ENCODE data around the gene CYP51A1.
A peak's percentile ranks its signal among the peaks of the same experiment; 100 is the strongest.
"Not testable (repeated sequence)": the region's sequence is repeated elsewhere in the genome, so short reads cannot be mapped to it uniquely, and the experiment has no call there.

Gene CYP51A1

DNA sequence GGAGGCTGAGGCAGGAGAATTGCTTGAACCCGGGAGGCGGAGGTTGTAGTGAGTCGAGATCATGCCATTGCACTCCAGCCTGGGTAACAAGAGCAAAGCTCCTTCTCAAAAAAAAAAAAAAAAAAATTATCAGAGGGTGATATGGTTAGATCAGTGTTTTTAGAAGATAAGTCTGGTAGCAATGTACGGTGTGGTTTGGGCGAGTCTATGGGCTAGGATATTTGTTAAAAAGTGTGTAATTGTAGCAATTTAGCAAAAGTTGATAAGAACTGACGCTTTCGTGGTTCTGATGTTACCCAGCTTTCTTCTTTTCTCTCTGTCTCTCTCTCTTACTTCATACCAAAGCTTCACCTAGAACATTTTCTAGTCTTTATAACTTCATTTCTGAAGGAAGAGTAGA is 6.9 kb upstream of the CYP51A1 start:
- H3K27me3 Mint-ChIP-seq (ENCODE audit: low read depth) = peaks cover 6% of the 10 kb centered on the region
- no peaks in the 10 kb centered on the region for H3K36me3 Mint-ChIP-seq (ENCODE audit: low read depth)
- no peak overlapping the region for H3K27ac Mint-ChIP-seq
- H3K9me3 Mint-ChIP-seq = peaks cover 10% of the 10 kb centered on the region
- H3K4me1 Mint-ChIP-seq (ENCODE audit: low read depth) = peaks cover 7% of the 10 kb centered on the region
- no peak overlapping the region for H3K4me3 Mint-ChIP-seq
- DNase-seq (ENCODE audit: low spot score) = no peak

DNA sequence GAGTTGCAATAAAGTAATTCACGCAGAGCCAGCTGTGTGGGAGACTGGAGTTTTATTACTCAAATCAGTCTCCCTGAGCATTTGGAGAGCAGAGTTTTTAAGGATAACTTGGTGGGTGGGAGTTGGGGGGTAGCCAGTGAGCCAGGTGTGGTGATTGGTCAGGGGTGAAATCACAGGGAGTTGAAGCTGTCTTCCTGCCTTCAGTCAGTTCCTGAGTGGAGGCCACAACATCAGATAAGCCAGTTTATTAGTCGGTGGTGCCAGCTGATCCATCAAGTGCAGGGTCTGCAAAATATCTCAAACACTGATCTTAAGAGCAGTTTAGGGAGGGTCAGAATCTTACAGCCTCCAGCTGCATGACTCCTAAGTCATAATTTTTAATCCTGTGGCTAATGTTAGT is 3.3 kb upstream of the CYP51A1 start:
- Mint-ChIP-seq H3K9me3 (peaks cover 10% of the 10 kb centered on the region), H3K4me3 (no peak overlapping the region), H3K27ac (no peak overlapping the region), H3K27me3 (ENCODE audit: low read depth) (peaks cover 5% of the 10 kb centered on the region), H3K36me3 (ENCODE audit: low read depth) (peaks cover 4% of the 10 kb centered on the region), H3K4me1 (ENCODE audit: low read depth) (peaks cover 24% of the 10 kb centered on the region)
- DNase-seq (ENCODE audit: low spot score) = no peak

DNA sequence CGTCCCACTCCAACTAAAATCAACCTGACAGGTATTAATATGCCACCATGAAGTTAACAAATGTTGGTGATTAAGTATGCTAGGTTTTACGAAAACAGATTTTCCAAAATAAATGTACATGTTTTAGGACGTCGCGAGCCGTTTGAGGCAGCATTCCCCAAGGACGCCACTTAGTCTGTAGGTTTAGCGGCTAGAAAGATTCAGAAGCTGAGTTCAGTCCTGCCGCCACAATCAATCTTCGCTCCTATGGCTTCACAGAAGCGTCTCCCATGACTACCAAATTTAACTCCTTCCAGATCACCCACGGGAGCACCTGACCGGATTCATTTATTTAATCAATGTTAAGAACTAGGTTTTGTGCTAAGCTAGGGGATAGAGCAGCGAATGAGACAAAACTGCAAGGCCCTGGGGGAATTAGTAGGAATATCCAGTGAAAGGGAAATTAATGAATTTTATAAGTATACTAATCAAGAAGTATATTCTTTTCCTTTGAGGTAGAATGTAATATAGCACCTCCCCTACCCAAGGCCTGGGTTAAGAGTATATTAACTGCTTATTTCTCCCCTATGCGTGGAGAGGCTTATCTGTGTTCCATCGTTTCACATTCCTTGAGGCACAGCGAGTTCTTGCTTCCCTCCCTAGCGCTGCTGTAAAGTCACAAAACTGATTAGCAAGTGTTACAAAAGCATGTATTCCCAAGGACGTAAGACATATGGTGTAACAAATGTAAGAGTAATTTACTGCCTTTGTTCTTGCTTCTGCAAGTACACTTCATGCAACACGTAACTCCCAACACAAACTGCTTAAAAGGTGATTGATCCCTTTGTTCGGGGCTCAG is 994 bp upstream of the CYP51A1 start:
- DNase-seq (ENCODE audit: low spot score) = peak; percentile 10
- Mint-ChIP-seq H3K36me3 (ENCODE audit: low read depth) (peaks cover 16% of the 10 kb centered on the region), H3K27me3 (ENCODE audit: low read depth) (no peaks in the 10 kb centered on the region), H3K9me3 (peaks cover 6% of the 10 kb centered on the region), H3K4me3 (peak overlapping the region; percentile 92), H3K27ac (peak overlapping the region; percentile 98), H3K4me1 (ENCODE audit: low read depth) (peaks cover 40% of the 10 kb centered on the region)

DNA sequence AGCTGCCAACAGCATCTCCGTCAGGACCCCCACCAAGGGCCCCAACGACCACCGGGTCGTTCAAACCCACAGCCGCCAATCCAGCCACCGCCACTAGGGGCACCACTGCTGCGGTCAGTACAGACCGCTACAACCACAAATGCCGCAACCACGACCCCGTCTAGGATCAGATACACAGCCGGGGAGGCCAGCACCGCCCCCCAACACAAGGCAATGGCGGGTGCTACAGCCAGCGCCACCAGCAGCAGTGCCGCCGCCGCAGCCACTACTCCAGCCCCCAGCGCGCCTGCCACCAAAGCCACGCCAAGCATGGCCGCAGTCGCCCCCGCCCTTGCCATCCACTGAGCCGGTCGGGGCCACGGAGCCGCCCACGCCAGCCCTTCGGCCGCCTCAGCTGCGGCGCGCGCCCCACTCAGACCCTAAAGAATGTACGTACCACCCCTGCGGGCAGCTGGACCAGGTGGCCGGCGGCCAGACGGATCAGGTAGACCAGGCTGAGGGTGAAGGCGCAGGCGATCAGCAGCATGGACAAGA is 473 bp downstream of the CYP51A1 start:
- peaks cover 5% of the 10 kb centered on the region for H3K9me3 Mint-ChIP-seq
- DNase-seq (ENCODE audit: low spot score) = peak; percentile 69
- H3K4me1 Mint-ChIP-seq (ENCODE audit: low read depth) = peaks cover 45% of the 10 kb centered on the region
- peak overlapping the region; percentile 92 for H3K4me3 Mint-ChIP-seq
- no peaks in the 10 kb centered on the region for H3K27me3 Mint-ChIP-seq (ENCODE audit: low read depth)
- H3K27ac Mint-ChIP-seq = peak overlapping the region; percentile 98
- H3K36me3 Mint-ChIP-seq (ENCODE audit: low read depth) = peaks cover 25% of the 10 kb centered on the region

DNA sequence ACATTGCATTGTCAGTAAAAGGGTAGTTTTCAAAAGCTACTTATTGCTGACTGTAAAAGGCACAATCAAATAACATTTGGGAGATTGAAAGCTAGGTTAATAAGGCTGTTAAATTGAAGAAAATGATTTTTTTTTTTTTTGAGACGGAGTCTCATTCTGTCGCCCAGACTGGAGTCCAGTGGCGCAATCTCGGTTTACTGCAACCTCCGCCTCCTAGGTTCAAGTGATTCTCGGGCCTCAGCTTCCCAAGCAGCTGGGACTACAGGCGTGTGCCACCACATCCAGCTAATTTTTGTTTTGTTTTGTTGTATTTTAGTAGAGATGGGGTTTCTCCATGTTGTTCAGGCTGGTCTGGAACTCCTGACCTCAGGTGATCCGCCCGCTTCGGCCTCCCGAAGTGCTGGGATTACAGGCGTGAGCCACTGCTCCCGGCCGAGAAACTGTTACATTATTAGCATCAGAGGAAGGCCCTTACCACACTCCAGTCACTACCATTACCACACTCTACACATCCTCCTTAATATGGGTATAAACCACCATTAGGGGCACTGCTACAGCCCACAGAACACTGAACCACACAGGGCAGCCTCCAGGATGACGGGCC is 1.0 kb downstream of the CYP51A1 start:
- Mint-ChIP-seq H3K27ac (peak overlapping the region; percentile 98), H3K9me3 (no peaks in the 10 kb centered on the region), H3K4me3 (peak overlapping the region; percentile 92), H3K36me3 (ENCODE audit: low read depth) (peaks cover 28% of the 10 kb centered on the region), H3K4me1 (ENCODE audit: low read depth) (peaks cover 43% of the 10 kb centered on the region), H3K27me3 (ENCODE audit: low read depth) (no peaks in the 10 kb centered on the region)
- DNase-seq (ENCODE audit: low spot score) = no peak

DNA sequence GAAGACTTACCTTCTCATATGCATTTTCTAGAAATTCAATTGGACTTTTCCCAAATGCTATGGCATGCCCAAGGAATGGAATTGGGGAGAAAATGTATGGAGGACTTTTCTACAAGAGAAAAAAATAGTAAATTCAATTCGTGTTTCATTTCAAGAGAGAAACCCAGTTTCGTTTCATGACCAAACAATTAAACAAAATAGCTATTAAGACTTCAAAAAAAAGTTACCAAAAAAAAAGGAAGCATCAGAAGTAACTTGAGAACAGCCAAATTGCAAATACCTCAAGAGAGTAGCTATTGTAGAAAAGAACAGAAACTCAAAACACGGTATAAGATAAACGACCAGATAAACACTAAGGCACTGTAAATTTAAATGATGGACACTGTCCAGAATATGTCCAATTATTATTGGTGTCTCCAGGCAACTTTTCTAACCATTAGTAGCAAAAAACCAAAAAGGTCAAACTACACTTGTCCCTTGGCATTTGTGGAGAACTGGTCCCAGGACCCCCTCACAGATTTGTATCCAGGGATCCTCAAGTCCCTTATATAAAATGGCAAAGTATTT is 2.4 kb downstream of the CYP51A1 start:
- Mint-ChIP-seq H3K4me3 (peak overlapping the region; percentile 18), H3K36me3 (ENCODE audit: low read depth) (peaks cover 41% of the 10 kb centered on the region), H3K27me3 (ENCODE audit: low read depth) (no peaks in the 10 kb centered on the region), H3K4me1 (ENCODE audit: low read depth) (peaks cover 39% of the 10 kb centered on the region), H3K27ac (no peak overlapping the region), H3K9me3 (no peaks in the 10 kb centered on the region)
- DNase-seq (ENCODE audit: low spot score) = no peak

DNA sequence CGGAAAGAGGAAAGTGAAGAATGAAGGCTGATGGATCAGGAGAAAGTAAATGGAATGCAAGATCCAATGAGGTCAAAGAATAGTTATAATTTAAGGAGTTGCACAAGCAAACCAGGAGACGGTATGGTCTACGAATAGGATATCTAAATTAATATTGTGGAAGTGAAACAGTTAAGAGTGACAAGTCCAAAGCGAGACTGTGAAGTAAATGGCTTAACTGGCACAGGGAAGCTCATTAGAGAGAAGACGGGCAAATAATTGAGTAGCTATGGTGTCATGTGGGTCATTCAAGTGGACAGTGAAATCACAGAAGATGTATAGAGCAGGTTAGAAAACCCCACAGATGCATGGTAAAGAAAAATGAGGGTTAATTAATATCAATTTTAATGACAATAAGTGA is 3.2 kb downstream of the CYP51A1 start:
- H3K9me3 Mint-ChIP-seq = no peaks in the 10 kb centered on the region
- H3K27ac Mint-ChIP-seq = peak overlapping the region; percentile 5
- peaks cover 44% of the 10 kb centered on the region for H3K4me1 Mint-ChIP-seq (ENCODE audit: low read depth)
- H3K4me3 Mint-ChIP-seq = peak overlapping the region; percentile 1
- H3K27me3 Mint-ChIP-seq (ENCODE audit: low read depth) = no peaks in the 10 kb centered on the region
- peaks cover 48% of the 10 kb centered on the region for H3K36me3 Mint-ChIP-seq (ENCODE audit: low read depth)
- no peak for DNase-seq (ENCODE audit: low spot score)

DNA sequence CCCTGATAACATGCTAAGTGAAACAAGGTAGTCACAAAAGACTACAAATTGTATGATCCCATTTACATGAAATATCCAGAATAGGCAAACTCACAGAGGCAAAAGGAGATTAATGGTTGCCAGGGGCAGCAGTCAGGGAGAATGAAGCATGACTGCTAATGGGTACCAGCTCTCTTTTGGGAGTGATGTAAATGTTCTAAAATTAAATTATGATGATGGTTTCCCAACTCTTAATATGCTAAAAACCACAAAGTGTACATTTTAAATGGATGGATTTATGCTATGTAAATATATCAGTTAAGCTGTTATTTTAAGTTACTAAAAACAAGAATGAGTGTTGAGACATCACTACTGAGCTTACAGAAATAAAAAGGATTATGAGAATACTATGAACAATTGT is 12.6 kb downstream of the CYP51A1 start:
- no peaks in the 10 kb centered on the region for H3K27me3 Mint-ChIP-seq (ENCODE audit: low read depth)
- H3K9me3 Mint-ChIP-seq = peaks cover 5% of the 10 kb centered on the region
- H3K27ac Mint-ChIP-seq = no peak overlapping the region
- no peak overlapping the region for H3K4me3 Mint-ChIP-seq
- peaks cover 20% of the 10 kb centered on the region for H3K4me1 Mint-ChIP-seq (ENCODE audit: low read depth)
- peaks cover 72% of the 10 kb centered on the region for H3K36me3 Mint-ChIP-seq (ENCODE audit: low read depth)
- no peak for DNase-seq (ENCODE audit: low spot score)

DNA sequence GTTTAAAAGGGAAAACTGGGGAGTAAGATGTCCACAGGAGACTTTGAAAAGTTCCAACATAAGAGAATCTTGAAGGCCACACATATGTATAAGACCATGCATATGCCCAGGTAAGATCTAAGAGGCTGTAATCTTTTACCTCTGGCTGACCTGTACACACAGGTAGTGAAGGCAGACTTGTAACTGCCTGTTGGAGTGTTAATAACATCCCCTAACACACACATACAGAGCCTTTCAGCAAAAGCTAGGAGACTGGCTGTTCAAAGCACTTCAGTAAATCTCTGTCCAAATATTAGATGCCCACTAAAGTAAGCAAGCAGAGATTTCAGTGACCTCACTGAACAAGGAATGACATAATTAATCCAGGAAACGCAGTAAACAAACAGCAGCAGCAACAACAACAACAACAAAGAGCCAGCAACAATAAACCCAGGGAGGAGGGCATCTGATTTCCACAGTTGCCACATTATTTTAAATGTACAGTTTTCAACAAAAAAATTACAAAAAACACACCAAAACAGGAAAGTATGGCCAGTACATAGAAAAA is 15.0 kb downstream of the CYP51A1 start:
- peak overlapping the region; percentile 24 for H3K27ac Mint-ChIP-seq
- H3K27me3 Mint-ChIP-seq (ENCODE audit: low read depth) = no peaks in the 10 kb centered on the region
- H3K4me3 Mint-ChIP-seq = no peak overlapping the region
- H3K9me3 Mint-ChIP-seq = peaks cover 5% of the 10 kb centered on the region
- H3K36me3 Mint-ChIP-seq (ENCODE audit: low read depth) = peaks cover 69% of the 10 kb centered on the region
- peaks cover 16% of the 10 kb centered on the region for H3K4me1 Mint-ChIP-seq (ENCODE audit: low read depth)
- no peak for DNase-seq (ENCODE audit: low spot score)

DNA sequence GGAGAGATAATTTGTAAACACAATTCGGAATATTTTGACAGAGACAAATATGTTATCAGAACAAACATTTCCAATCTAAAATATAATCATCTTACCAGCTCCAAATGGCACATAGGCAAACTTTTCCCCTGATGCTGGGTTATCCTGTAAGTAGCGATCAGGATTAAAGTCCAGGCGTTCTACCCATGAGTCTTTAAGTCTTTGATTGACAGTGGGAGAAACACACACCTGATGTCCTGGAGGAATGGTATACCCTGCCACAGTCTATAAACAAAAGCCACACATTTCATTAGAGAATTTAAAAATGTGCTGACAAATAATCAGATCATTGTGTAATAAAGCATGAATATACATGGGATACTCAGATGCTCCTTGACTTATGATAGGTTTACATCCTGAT is 17.3 kb downstream of the CYP51A1 start:
- H3K27me3 Mint-ChIP-seq (ENCODE audit: low read depth) = no peaks in the 10 kb centered on the region
- H3K4me1 Mint-ChIP-seq (ENCODE audit: low read depth) = peaks cover 12% of the 10 kb centered on the region
- H3K36me3 Mint-ChIP-seq (ENCODE audit: low read depth) = peaks cover 65% of the 10 kb centered on the region
- H3K27ac Mint-ChIP-seq = no peak overlapping the region
- H3K9me3 Mint-ChIP-seq = peaks cover 2% of the 10 kb centered on the region
- no peak overlapping the region for H3K4me3 Mint-ChIP-seq
- no peak for DNase-seq (ENCODE audit: low spot score)

DNA sequence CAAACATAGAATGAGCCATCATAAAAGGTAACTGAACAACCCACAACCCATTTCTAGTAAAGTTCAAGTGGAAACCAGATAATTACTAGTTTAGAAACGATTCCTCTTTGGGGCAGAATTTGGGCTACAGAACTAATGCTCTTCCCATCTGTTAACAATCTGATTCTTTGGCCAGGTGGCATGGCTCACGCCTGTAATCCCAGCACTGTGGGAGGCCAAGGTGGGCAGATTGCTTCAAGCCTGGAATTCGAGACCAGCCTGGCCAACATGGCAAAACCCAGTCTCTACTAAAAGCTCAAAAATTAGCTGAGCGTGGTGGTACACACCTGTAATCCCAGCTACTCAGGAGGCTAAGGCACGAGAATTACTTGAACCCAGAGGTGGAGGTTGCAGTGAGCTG is 18.5 kb downstream of the CYP51A1 start:
- Mint-ChIP-seq H3K4me1 (ENCODE audit: low read depth) (peaks cover 11% of the 10 kb centered on the region), H3K27me3 (ENCODE audit: low read depth) (no peaks in the 10 kb centered on the region), H3K4me3 (no peak overlapping the region), H3K36me3 (ENCODE audit: low read depth) (peaks cover 56% of the 10 kb centered on the region), H3K27ac (no peak overlapping the region), H3K9me3 (no peaks in the 10 kb centered on the region)
- DNase-seq (ENCODE audit: low spot score) = no peak

DNA sequence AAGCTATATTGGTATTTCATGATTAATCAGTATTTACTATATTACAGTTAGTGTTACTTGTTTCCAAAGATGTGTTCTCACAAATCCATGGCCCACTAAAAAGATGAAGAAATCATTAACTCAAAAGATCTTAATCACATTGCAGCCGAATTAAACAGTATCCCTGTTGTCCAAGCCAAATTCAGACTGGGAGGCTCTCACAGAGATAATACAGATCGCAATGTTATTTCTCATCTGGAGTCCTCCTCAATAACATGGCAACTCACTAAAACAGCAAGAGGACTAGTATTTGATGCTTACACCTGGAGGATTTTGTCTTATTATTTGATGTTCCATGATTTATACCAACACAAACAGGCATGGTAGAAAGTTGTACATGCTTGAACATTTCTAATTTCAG is 23.4 kb downstream of the CYP51A1 start:
- no peak overlapping the region for H3K4me3 Mint-ChIP-seq
- no peak for DNase-seq (ENCODE audit: low spot score)
- no peaks in the 10 kb centered on the region for H3K27me3 Mint-ChIP-seq (ENCODE audit: low read depth)
- peaks cover 3% of the 10 kb centered on the region for H3K4me1 Mint-ChIP-seq (ENCODE audit: low read depth)
- no peaks in the 10 kb centered on the region for H3K9me3 Mint-ChIP-seq
- H3K27ac Mint-ChIP-seq = no peak overlapping the region
- H3K36me3 Mint-ChIP-seq (ENCODE audit: low read depth) = peaks cover 36% of the 10 kb centered on the region

DNA sequence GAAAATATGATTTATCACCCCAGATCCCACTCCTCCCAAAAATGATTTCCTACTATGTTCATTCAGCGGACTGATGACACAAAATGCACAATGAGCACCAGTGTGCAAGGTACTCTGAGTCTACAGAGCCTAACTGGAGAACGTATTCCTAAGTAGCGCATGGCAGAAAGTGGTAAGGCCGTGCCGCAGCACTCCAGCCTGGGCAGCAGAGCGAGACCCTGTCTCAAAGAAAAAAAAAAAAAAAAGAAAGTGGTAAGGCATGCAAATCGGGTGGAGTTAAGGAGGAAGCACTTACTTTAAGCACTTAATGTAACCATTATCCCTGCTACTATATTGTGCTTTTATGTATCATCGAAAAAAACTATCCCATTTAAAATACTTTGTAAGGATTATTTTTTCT is 25.5 kb downstream of the CYP51A1 start:
- Mint-ChIP-seq H3K9me3 (no peaks in the 10 kb centered on the region), H3K27ac (no peak overlapping the region), H3K4me1 (ENCODE audit: low read depth) (no peaks in the 10 kb centered on the region), H3K4me3 (no peak overlapping the region), H3K27me3 (ENCODE audit: low read depth) (no peaks in the 10 kb centered on the region), H3K36me3 (ENCODE audit: low read depth) (peaks cover 22% of the 10 kb centered on the region)
- no peak for DNase-seq (ENCODE audit: low spot score)

DNA sequence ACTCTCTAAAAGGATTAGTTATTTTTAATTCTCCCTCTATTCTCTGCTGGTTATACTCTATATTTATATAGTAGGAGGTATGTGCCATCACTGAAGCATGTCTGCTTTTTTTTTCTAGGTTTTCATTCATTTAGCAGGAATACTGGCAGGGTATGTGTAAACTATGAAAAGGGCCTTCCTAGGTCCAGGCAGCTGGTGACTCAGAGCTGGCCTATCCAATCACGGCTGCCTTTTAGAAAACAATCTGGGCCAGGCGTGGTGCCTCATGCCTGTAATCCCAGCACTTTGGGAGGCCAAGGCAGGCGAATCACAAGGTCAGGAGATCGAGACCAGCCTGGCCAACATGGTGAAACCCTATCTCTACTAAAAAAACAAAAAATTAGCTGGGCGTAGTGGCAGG is 31.4 kb downstream of the CYP51A1 start:
- peaks cover 31% of the 10 kb centered on the region for H3K36me3 Mint-ChIP-seq (ENCODE audit: low read depth)
- not testable (repeated sequence) for H3K27me3 Mint-ChIP-seq (ENCODE audit: low read depth); DNase-seq (ENCODE audit: low spot score); H3K4me3 Mint-ChIP-seq; H3K4me1 Mint-ChIP-seq (ENCODE audit: low read depth); H3K9me3 Mint-ChIP-seq; H3K27ac Mint-ChIP-seq
